Measurements from ENCODE around the gene CDH24. TPM values are rescaled to one million over a fixed set of nuclear protein-coding genes. Genes with fewer than 3 reads are reported as not detected.

The CDH24 gene
- total and polyA plus RNA-seq, 2 of the 13 experiments (the other 11 are each of a cell fraction or from before 2014, with no cell fraction given), result 0.69 to 0.99 TPM

DNA sequence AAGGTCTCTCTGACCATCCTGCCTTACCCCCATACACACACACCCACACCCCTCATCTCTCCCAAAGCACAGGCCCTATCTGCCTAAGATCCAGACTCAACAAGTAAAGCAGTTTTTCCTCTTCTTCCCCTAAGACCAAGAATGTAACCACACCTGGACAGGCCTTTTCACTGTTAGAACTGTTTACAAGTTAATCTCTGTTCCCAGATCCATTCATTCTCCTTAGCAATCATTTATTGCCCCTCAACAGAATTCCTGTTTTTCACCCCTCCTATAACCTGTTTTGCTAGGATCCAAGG lies 49.4 kb upstream of the CDH24 start:
- H3K4me2 ChIP-seq (ENCODE audit: low read depth, low read length), result peak overlapping the region; percentile 56
- ATAC-seq, result no peak
- no peak overlapping the region for H2AFZ ChIP-seq (ENCODE audit: low read length)
- no peaks in the 10 kb centered on the region for H3K79me2 ChIP-seq (ENCODE audit: insufficient read depth, low read length)
- TF ChIP-seq ATF1 (CRISPR knock-in tag; IDR thresholded peaks at IDR 0.05) (0 out of 2 replicates have a peak, but pooled peaks have one; percentile 29), ZNF772 (CRISPR knock-in tag; IDR thresholded peaks at IDR 0.05) (peak; percentile 57; the same call in 1 of the 2 replicates), LCORL (IDR thresholded peaks at IDR 0.05) (peak; percentile 55; the same call in 1 of the 2 replicates), LCORL (CRISPR knock-in tag; IDR thresholded peaks at IDR 0.05) (no peak; the same call in 1 of the 2 replicates), MEIS1 (CRISPR knock-in tag; IDR thresholded peaks at IDR 0.05; ENCODE audit: borderline replicate concordance) (0 out of 2 replicates have a peak, but pooled peaks have one; percentile 22), ZSCAN31 (CRISPR knock-in tag; IDR thresholded peaks at IDR 0.05; ENCODE audit: low read depth) (peak; percentile 56; the same call in 1 of the 2 replicates), ZNF292 (CRISPR knock-in tag; IDR thresholded peaks at IDR 0.05; ENCODE audit: borderline replicate concordance, low read depth) (no peak), GLI4 (CRISPR knock-in tag; IDR thresholded peaks at IDR 0.05; ENCODE audit: borderline replicate concordance) (0 out of 2 replicates have a peak, but pooled peaks have one; percentile 19), ZNF747 (CRISPR knock-in tag; IDR thresholded peaks at IDR 0.05; ENCODE audit: borderline replicate concordance) (0 out of 2 replicates have a peak, but pooled peaks have one; percentile 46), SOX6 (IDR thresholded peaks at IDR 0.05) (no peak), SOX6 (CRISPR knock-in tag; IDR thresholded peaks at IDR 0.05) (0 out of 2 replicates have a peak, but pooled peaks have one; percentile 17)
- TF ChIP-seq, protein P1, sequence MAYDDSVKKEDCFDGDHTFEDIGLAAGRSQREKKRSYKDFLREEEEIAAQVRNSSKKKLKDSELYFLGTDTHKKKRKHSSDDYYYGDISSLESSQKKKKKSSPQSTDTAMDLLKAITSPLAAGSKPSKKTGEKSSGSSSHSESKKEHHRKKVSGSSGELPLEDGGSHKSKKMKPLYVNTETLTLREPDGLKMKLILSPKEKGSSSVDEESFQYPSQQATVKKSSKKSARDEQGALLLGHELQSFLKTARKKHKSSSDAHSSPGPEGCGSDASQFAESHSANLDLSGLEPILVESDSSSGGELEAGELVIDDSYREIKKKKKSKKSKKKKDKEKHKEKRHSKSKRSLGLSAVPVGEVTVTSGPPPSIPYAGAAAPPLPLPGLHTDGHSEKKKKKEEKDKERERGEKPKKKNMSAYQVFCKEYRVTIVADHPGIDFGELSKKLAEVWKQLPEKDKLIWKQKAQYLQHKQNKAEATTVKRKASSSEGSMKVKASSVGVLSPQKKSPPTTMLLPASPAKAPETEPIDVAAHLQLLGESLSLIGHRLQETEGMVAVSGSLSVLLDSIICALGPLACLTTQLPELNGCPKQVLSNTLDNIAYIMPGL (CRISPR knock-in tag; IDR thresholded peaks at IDR 0.05; ENCODE audit: borderline replicate concordance in 1 of 2, low read depth in 1 of 2), result 0 out of 4 replicates have a peak, but pooled peaks of 1 of the 2 experiments have one; percentile 10
- TF ChIP-seq, protein P2, sequence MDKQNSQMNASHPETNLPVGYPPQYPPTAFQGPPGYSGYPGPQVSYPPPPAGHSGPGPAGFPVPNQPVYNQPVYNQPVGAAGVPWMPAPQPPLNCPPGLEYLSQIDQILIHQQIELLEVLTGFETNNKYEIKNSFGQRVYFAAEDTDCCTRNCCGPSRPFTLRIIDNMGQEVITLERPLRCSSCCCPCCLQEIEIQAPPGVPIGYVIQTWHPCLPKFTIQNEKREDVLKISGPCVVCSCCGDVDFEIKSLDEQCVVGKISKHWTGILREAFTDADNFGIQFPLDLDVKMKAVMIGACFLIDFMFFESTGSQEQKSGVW (CRISPR knock-in tag; IDR thresholded peaks at IDR 0.05; ENCODE audit: borderline replicate concordance), result no peak
- in situ Hi-C loops (cut with HindIII; ENCODE audit: extremely low pct_ligation_motif_present, low pct_unique_long_range_greater_than_20kb), result loop anchor here (5.0 kb wide), 1 partner anchor 39 kb away; no protein-coding TSS in a partner anchor
- POLR2A ChIA-PET, result interaction anchor here (1.2 to 4.5 kb wide), 2 partner anchors 12 to 38 kb away, joined by 3 to 52 read pairs; partner anchors contain the start of genes ACIN1 and C14orf119
- DNase-seq (ENCODE audit: low spot score), result no peak
- H3K36me3 ChIP-seq (replicated peaks in 1 of 2; ENCODE audit: control insufficient read depth in 1 of 2, insufficient read depth in 2 of 2, low read length in 2 of 2), result no peaks in the 10 kb centered on the region
- intact Hi-C loops (cut with micrococcal nuclease; ENCODE audit: unreplicated experiment), result no loop called here
- H3K9ac ChIP-seq (ENCODE audit: insufficient read depth, low read depth, low read length), result no peak overlapping the region
- no TSS peak for BruUV-seq (replicated peaks)
- H4K20me1 ChIP-seq (ENCODE audit: insufficient read depth, low read length), result no peaks in the 10 kb centered on the region
- no peak for FAIRE-seq
- no peak overlapping the region for H3K4me3 ChIP-seq (replicated peaks in 1 of 3; ENCODE audit: insufficient read depth in 1 of 3, low read depth in 2 of 3, low read length in 3 of 3)
- H3K9me3 ChIP-seq (ENCODE audit: low read length), result no peaks in the 10 kb centered on the region
- peaks cover 13 to 59% of the 10 kb centered on the region in 2 experiments for H3K27me3 ChIP-seq (ENCODE audit: control insufficient read depth in 1 of 2, insufficient read depth in 2 of 2, low read length in 2 of 2)
- H3K27ac ChIP-seq (ENCODE audit: extremely low read length, insufficient read depth, low read length), result no peak overlapping the region
- CTCF ChIA-PET (ENCODE audit: low intra/inter-chr PET ratio, low total read pairs), result interaction anchor here (1.2 kb wide), 1 partner anchor 38 kb away, joined by 4 read pairs; no protein-coding TSS in a partner anchor
- peaks cover 40% of the 10 kb centered on the region for H3K4me1 ChIP-seq (ENCODE audit: insufficient read depth, low read length)
